Stimulated activated CD8-positive, alpha-beta memory T cell treated with anti-CD3 and anti-CD28 coated beads, Interleukin-7, amount 100 ng/mL, for 24 hours (primary cell): Measurements from ENCODE around the gene SLC15A3.

ENCODE experiments used
- DNase-seq: peaks from one replicate; pipeline ENCODE4 v3.0.0-alpha.2; 2020; ENCODE audit warnings: low read depth

Gene SLC15A3

GRCh38 chr11:60928563-60929001 is 23.4 kb downstream of the SLC15A3 start:
- DNase-seq = no peak

DNA sequence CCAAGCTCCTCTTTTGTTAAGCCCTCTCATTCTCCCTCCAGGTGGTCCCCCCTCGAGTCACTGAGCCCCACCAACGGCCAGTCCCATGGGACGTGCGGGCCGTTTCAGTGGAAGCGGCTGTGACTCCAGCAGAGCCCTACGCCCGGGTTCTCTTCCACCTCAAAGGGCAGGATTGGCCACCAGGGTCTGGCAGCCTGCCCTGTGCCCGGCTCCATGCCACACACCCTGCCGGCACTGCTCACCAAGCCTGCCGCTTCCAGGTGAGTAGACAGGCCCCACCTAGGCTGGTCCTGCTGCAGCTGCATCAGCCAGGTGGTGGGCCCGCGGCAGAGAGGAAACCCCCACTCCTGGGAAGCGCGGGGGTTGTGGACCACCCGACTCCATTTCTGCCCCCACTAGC is 24.4 kb downstream of the SLC15A3 start:
- no peak for DNase-seq

DNA sequence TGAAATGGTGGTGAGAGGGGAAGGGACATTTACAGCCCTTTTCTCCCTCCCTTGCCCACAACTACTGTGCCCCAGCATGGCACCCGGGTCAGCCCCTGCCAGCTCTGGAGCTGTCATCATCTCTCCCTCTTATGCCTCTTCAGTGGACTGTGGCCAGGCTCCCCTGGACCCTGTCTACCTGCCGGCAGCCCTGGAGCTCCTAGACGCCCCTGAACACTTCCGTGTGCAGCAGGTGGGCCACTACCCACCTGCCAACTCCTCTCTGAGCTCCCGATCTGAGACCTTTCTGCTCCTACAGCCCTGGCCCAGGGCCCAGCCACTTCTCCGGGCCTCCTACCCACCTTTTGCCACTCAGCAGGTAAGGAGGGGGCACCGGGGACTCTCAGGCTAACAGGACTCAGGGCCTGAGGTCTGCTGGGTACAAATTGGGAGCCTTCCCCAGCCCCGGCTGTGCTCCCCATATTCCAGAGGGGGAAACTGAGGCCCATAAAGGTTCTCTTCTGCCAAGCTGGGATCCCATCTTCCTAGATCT is 24.8 kb downstream of the SLC15A3 start:
- no peak for DNase-seq

GRCh38 chr11:60926500-60926899 is 25.5 kb downstream of the SLC15A3 start:
- no peak for DNase-seq

DNA sequence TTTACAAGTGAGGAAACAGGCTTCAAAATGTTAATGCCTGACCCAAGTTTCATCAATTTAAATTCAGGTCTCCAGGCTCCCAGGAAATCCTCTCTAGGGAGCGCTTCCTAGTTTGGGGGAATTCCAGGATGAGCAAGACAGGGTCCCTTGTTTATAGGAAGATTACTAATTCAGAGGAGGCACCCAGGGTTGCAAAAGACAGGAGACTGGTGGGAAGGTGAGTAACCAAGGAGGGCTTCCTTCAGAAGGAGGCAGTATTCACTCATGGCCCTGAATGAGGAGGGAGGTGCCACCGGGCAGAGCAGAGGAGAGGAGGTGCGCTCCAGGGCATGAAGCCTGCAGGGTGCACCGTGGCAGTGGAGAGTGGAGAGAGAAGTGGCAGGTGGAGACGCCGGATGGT is 26.1 kb downstream of the SLC15A3 start:
- no peak for DNase-seq

DNA sequence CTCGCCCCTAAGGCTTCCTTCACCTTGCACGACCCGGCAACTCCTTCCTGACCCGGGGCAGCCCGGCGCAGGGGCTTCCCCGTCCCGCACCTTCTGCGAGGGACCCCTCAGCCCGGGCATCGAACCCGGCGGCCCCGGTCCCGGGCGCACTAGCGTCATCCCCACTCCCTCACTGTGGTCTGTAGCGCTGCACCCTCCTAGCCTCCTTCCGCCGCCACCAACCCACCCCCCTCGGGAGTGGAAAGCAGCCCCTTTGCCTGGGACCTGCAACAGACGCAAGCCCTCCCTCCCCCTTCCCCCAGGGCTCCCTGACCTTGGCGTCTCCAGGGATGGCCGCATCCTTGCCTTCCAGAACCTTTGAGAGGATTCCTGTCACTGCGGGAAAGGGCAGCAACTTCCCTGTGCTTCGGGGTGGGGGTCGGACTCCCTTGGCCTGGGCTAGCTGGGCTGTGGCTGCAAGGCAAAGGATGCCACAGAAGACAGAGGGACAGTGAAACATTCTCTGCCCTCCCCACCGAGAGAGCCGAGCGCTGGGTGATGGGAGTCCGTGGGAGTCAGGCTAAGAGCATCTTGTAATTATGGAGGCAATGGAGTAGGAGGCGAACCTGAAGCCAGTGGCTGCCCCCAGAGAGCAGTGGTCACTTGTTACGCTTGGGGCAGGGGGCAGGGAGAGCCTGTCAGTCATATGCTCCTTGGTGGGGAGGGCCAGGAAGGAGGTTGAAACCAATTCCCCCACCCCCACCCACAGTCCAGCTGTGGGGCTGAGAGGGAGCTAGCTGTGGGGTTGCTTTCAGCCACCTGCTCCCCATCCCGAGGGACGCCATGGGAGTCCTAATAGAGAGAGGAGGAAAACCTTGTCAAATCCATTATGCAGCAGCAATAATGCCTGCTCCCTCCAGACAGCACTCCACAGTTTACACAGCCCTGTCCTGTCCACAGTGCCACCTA is 26.8 kb downstream of the SLC15A3 start:
- DNase-seq = no peak

DNA sequence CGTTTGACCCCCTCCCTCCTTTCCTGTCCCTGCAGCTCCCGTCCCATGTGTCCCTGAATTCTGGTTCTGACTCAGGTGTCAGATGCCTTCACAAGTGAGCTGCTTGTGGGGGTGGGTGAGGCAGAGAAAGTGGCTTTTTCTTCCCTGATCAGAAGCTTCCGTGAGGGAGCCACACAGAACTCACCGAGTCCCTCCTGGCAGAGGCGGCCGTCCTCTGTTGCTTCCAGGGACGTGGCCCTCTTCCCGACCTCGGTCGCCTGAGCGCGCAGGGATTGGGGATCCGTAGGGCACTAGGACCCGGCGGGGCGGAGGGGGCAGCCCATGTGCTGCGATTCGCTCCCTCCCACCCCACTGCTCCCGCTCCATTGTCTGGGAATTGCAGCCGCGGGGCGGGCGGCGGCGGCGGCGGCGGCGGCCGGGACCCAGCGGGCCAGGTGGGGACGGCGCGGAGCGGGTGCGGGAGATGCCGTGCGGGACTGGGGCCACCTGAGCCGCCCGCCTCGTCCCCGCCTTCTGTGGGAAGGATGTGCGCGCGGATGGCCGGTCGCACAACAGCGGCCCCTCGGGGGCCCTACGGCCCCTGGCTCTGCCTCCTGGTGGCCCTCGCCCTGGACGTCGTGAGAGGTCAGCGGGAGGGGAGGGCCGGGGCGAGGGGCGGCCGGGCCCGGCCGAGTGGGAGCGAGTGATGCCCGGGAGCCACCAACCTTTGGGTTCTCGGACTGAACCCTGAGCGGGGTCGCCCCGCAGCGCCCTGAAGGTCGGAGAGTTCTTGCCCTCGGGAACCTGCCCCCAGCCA is 27.7 kb downstream of the SLC15A3 start, which contains the start of gene TMEM132A:
Gene TMEM132A, plus strand, starts transcription at position 351 of the 796 bp plus-strand sequence. Its CDS starts 174 bp downstream, at position 525.
- no peak for DNase-seq

DNA sequence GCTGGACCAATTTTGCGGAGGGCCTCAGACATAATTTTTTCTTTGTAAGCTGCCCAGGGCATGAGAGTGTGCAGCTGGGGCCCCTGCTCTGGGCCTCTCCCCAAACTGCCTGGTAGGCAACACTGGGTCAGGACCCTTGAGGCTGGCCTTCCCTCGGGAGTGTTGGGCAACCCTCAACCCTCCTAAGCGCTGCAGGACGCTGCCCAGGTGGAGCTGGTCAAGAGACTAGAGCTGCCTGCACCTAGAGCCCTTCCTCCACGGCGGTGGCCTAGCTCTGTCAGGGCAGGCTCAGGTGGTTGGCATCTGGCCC is 28.2 kb downstream of the SLC15A3 start:
- no peak for DNase-seq

DNA sequence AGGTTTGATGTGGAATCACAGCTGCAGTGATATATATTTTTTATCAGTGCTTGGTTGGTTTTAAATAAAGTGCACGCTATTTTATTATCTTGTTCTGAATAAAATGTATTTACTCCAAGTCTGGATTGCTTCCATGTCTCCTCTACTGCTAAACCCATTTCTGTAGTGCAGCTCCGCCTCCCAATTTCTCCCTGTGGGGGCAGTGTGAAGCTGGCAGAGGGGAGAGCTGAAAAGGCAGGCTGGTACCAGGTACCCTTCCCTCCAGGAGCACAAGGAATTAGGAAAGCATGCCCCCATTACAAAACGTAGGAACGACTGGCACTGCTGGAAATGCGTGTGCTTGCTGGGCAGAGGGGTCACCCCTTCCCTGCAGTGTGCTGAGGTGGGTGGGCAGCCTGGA is 28.6 kb downstream of the SLC15A3 start:
- no peak for DNase-seq

- no peak for DNase-seq
Measured at GRCh38 chr11:60922906-60923305, 29.1 kb downstream of the SLC15A3 start.

GRCh38 chr11:60921777-60922335 is 30.1 kb downstream of the SLC15A3 start:
- no peak for DNase-seq

- DNase-seq = no peak
Measured at GRCh38 chr11:60921259-60921658, 30.7 kb downstream of the SLC15A3 start.

- no peak for DNase-seq
Measured at GRCh38 chr11:60919956-60920355, 32.0 kb downstream of the SLC15A3 start.

DNA sequence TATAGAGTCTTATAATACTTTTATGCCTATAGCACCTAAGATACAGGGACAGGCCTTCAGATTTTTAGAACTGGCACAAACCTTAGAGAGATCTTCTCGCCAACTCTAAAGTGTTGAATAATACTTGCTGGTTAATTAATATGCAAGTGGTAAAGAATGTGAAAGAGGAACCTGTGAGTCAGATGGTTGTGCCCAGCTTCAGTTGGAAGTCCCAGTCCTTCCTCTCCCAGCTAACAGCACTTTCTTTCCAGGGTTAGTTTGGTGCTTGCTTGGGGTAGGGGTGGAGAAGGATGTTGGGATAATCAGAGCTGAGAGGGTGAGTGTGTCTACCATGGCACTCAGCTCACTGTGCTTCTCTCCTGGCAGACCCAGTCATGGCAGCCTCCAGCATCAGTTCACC is 32.7 kb downstream of the SLC15A3 start:
- DNase-seq = no peak

- DNase-seq = no peak
Measured at GRCh38 chr11:60918939-60919265, 33.1 kb downstream of the SLC15A3 start.

DNA sequence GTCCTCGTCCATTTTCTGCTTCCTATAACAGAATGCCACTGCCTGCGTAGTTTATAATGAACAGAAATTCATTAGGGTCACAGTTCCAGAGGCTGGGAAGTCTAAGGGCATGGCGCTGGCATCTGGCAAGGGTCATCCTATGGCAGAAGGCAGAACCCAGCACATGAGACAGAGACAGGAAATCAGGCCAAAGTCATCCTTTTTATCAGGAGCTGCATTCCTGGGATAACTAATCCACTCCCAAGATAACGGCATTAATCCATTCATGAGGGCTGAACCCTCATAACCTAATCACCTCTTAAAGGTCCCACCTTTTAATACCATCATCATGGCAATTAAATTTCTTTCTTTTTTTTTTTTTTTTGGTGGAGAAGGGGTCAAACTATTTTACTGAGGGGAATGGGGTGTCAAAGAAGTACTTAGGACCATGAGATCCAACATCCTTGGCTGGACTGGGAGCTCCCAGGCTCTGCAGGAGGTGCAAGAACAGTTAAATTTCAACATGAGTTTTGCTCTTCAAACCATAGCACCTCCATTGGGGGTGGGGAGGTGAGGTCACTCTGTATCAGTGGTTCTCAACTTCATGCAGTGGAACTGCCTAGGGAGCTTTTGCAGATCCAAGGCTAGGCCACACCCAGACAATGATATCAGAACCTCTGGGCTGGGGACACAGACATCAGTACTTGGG is 33.6 kb downstream of the SLC15A3 start:
- DNase-seq = no peak

DNA sequence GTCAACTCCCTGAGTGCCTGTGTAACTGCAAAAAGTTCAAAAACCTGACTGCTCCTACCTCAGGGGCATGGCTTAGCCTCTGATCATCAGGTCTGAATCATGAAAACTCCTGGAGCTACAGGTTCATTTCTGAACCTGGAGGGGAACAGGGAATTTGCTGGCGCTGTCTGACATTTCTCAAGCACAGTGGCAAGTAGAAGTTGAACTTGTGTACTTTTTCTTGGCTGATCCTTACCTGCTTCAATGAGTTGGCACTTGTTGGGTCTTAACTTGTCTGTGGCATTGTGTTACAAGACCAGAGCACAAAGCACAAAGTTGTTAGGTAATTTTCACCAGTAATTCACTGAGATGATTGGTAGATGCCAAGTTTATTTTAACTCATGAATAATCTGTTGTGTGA is 34.7 kb downstream of the SLC15A3 start:
- no peak for DNase-seq

GRCh38 chr11:60916669-60917206 is 35.2 kb downstream of the SLC15A3 start:
- DNase-seq = no peak

GRCh38 chr11:60915248-60915914 is 36.6 kb downstream of the SLC15A3 start:
- DNase-seq = peak; percentile 33

DNA sequence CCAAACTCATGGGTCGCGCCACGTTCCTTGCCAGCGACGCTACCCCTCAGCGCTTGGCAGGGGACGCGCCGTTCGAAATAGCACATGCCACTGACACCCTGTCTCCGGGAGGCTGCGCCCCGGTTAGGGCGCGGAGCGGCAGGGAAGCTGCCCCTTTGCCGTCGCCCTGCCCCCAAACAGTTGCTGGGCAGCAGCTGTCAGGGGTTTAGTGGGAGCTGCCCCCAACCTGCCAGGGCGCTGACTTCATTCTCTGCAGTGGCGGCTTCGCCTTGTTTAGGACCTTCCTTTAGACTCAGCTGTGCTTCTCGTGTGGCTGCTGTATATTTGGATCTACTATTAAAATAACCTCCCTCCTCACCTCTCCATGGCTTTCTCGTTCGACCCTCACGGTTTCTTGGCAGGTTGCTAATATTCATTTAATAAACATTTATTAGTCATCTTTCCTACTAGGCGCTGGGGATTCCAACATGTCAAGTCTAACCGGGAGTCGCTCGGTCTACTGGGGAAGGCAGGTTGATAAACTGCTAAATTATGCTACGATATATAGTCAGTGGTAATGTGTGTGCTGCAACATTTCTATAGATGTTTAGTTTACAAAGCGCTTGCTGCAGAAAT is 37.2 kb downstream of the SLC15A3 start:
- no peak for DNase-seq
